K562 (cell line): ENCODE results near the gene PSRC1. TPM values are rescaled to one million over a fixed set of nuclear protein-coding genes. Genes with fewer than 3 reads are reported as not detected.
A peak's percentile ranks its signal among the peaks of the same experiment; 100 is the strongest.

Experiments
- AFF1 ChIP-seq, 2 experiments: fragments of 450-650 bp; IDR thresholded peaks; 2 replicates each; pipeline ENCODE4 v1.6.1; 2018; ENCODE audit warnings: mild to moderate bottlenecking in 2 of 2, low read depth in 1 of 2; ENCODE audit not compliant: partially characterized antibody in 2 of 2
- BRF2 ChIP-seq: IDR thresholded peaks from 3 replicates; pipeline ENCODE4 v1.6.1; 2011; ENCODE audit warnings: borderline replicate concordance, mild to moderate bottlenecking; ENCODE audit not compliant: insufficient read length, insufficient read depth
- CXXC5 ChIP-seq: fragments of 250-450 bp; sonication (Bioruptor Pico); IDR thresholded peaks from 2 replicates; pipeline ENCODE4 v1.8.0; 2022; ENCODE audit warnings: inconsistent platforms, mild to moderate bottlenecking, moderate library complexity
- HDGF ChIP-seq: fragments of 450-650 bp; IDR thresholded peaks from 2 replicates; pipeline ENCODE4 v1.6.1; 2016
- HLTF ChIP-seq: fragments of 450-650 bp; IDR thresholded peaks from 2 replicates; pipeline ENCODE4 v1.6.1; 2016
- NFIC ChIP-seq: fragments of 450-650 bp; IDR thresholded peaks from 2 replicates; pipeline ENCODE4 v1.6.1; 2017; ENCODE audit warnings: mild to moderate bottlenecking, inconsistent platforms
- NFRKB ChIP-seq: fragments of 450-650 bp; IDR thresholded peaks from 2 replicates; pipeline ENCODE4 v1.6.1; 2016; ENCODE audit warnings: low read depth
- POLR2AphosphoS2 ChIP-seq: IDR thresholded peaks from 2 replicates; pipeline ENCODE4 v1.6.1; 2012; ENCODE audit warnings: low read length, improper control_type of control experiment
- RBFOX2 ChIP-seq: fragments of 200-400 bp; formaldehyde crosslinking; IDR thresholded peaks from 2 replicates; pipeline ENCODE4 v1.6.1; 2017; ENCODE audit warnings: low read depth, mild to moderate bottlenecking, low read length, moderate library complexity
- RBM15 ChIP-seq: fragments of 200-400 bp; formaldehyde crosslinking; IDR thresholded peaks from 2 replicates; pipeline ENCODE4 v1.6.1; 2018; ENCODE audit warnings: mild to moderate bottlenecking, low read length, moderate library complexity; ENCODE audit not compliant: insufficient read depth
- RFX7 ChIP-seq: fragments of 250-450 bp; sonication (Bioruptor Pico); IDR thresholded peaks from 2 replicates; pipeline ENCODE4 v1.5.1; 2021; ENCODE audit warnings: mild to moderate bottlenecking
- SPI1 ChIP-seq: IDR thresholded peaks from 2 replicates; pipeline ENCODE4 v1.6.1; 2011; ENCODE audit warnings: low read depth, low read length, control low read depth, borderline replicate concordance
- VEZF1 ChIP-seq: fragments of 200-800 bp; sonication (Bioruptor generic); IDR thresholded peaks from 2 replicates; pipeline ENCODE4 v1.6.1; 2017; ENCODE audit warnings: missing genetic modification characterization, missing compliant biosample characterization
- ZBTB34 ChIP-seq: fragments of 250-450 bp; sonication (Bioruptor Pico); IDR thresholded peaks from 2 replicates; pipeline ENCODE4 v1.8.0; 2021; ENCODE audit warnings: mild to moderate bottlenecking, moderate library complexity
- ZNF124 ChIP-seq: sonication (generic); formaldehyde crosslinking; IDR thresholded peaks from 2 replicates; pipeline ENCODE4 v1.8.1; 2022; ENCODE audit warnings: missing genetic modification reagents
- ZNF133 ChIP-seq: fragments of 250-450 bp; sonication (Bioruptor Pico); IDR thresholded peaks from 2 replicates; pipeline ENCODE4 v1.4.0; 2020; ENCODE audit warnings: mild to moderate bottlenecking
- ZNF197 ChIP-seq: fragments of 200-800 bp; sonication (Bioruptor generic); IDR thresholded peaks from 2 replicates; pipeline ENCODE4 v1.6.1; 2016; ENCODE audit warnings: low read depth, missing genetic modification characterization, missing compliant biosample characterization
- ZNF3 ChIP-seq: fragments of 250-450 bp; sonication (Bioruptor Pico); IDR thresholded peaks from 2 replicates; pipeline ENCODE4 v1.5.0; 2021; ENCODE audit warnings: mild to moderate bottlenecking, moderate library complexity
- ZNF444 ChIP-seq: fragments of 250-450 bp; sonication (Bioruptor Pico); IDR thresholded peaks from 2 replicates; pipeline ENCODE4 v1.4.0; 2020; ENCODE audit warnings: mild to moderate bottlenecking, moderate library complexity
- ZNF717 ChIP-seq: fragments of 250-450 bp; sonication (Bioruptor Pico); IDR thresholded peaks from 2 replicates; pipeline ENCODE4 v1.5.0; 2021
- ZNF75A ChIP-seq: fragments of 450-650 bp; formaldehyde crosslinking; IDR thresholded peaks from 2 replicates; pipeline ENCODE4 v1.4.0; 2020; ENCODE audit warnings: mild to moderate bottlenecking
- ZNF79 ChIP-seq: fragments of 250-450 bp; sonication (Bioruptor Pico); IDR thresholded peaks from 2 replicates; pipeline ENCODE4 v1.4.0; 2020; ENCODE audit warnings: low read depth, mild to moderate bottlenecking, moderate library complexity
- polyA plus RNA-seq, 8 experiments: library from polyadenylated mRNA; depleted of rRNA in 4 of 8; stranded (reverse) in 5 of 8; unstranded in 3 of 8; fragments of >200 nt; fragmentation: Nextera tagmentation in 2 of 8; fragmentation: Illumina TruSeq in 1 of 8; extraction: Ambion mirVana in 2 of 8; extraction: Trizol in 1 of 8; gene quantifications; 2 replicates each; pipeline versions ENCODE4 v1.2.1 to v1.2.3, GENCODE V29; 2011 to 2014; ENCODE audit warnings: inconsistent platforms in 1 of 8, missing spikeins in 1 of 8
- total RNA-seq, 7 experiments: library from RNA; depleted of rRNA in 6 of 7; stranded (reverse); fragments of >200 nt in 6 of 7; fragmentation: Illumina TruSeq in 2 of 7; extraction: Trizol in 2 of 7; gene quantifications; 2 replicates each; pipeline versions ENCODE4 v1.2.1 to v1.2.3, GENCODE V29; 2011 to 2021; ENCODE audit warnings: low replicate concordance in 1 of 7

The PSRC1 gene
- total and polyA plus RNA-seq, 9 of the 15 experiments (the other 6 are each of a cell fraction or from before 2014, with no cell fraction given), result 6.5 to 65.2 (median 39.3) TPM

GRCh38 chr1:109248797-109249629, 33.9 kb downstream of the PSRC1 start, which contains the start of gene CELSR2 (continued):
- no peak for TF ChIP-seq AFF1 (IDR thresholded peaks at IDR 0.05; ENCODE audit: low read depth in 1 of 2, partially characterized antibody in 2 of 2)
- peak; percentile 80 for TF ChIP-seq CXXC5
- TF ChIP-seq RFX7 (CRISPR knock-in tag), result no peak
- no peak for TF ChIP-seq POLR2AphosphoS2
- no peak for TF ChIP-seq ZNF75A
- TF ChIP-seq BRF2, result no peak
- TF ChIP-seq NFIC, result no peak
- no peak for TF ChIP-seq ZNF444 (CRISPR knock-in tag)
- TF ChIP-seq RBFOX2, result peak; percentile 64
- TF ChIP-seq NFRKB, result no peak
- 0 out of 2 replicates have a peak, but pooled peaks have one; percentile 34 for TF ChIP-seq HLTF
- TF ChIP-seq SPI1, result no peak
- no peak for TF ChIP-seq ZNF124 (CRISPR knock-in tag)
- TF ChIP-seq ZNF79 (CRISPR knock-in tag), result no peak
- TF ChIP-seq VEZF1 (CRISPR knock-in tag), result no peak; the same call in 1 of the 2 replicates
- 0 out of 2 replicates have a peak, but pooled peaks have one; percentile 61 for TF ChIP-seq HDGF
- no peak for TF ChIP-seq RBM15
- TF ChIP-seq ZNF133 (CRISPR knock-in tag), result no peak
- no peak for TF ChIP-seq ZNF197 (CRISPR knock-in tag)
- no peak for TF ChIP-seq ZBTB34 (CRISPR knock-in tag)
- no peak for TF ChIP-seq ZNF717 (CRISPR knock-in tag)
- no peak for TF ChIP-seq ZNF3 (CRISPR knock-in tag)
